Brain pericyte (primary cell): ENCODE measurements around the gene MAP2K2.

Source experiments
- DNase-seq: peaks from one replicate; pipeline ENCODE4 v3.0.0-alpha.2; 2012; ENCODE audit warnings: low read depth, low spot score

MAP2K2 gene

GRCh38 chr19:4060621-4061177, 63.2 kb downstream of the MAP2K2 start:
- DNase-seq = no peak

- no peak for DNase-seq
Observed at GRCh38 chr19:4059891-4060620, 63.9 kb downstream of the MAP2K2 start.

- DNase-seq = no peak
Observed at GRCh38 chr19:4059453-4059871, 64.5 kb downstream of the MAP2K2 start.

- no peak for DNase-seq
Observed at GRCh38 chr19:4058693-4059452, 65.0 kb downstream of the MAP2K2 start.

GRCh38 chr19:4057931-4058692, 65.8 kb downstream of the MAP2K2 start:
- DNase-seq = no peak

GRCh38 chr19:4055209-4055552, 68.7 kb downstream of the MAP2K2 start:
- DNase-seq = no peak

GRCh38 chr19:4054441-4055208, 69.3 kb downstream of the MAP2K2 start:
- no peak for DNase-seq

GRCh38 chr19:4053423-4054324, 70.2 kb downstream of the MAP2K2 start:
- DNase-seq = no peak

GRCh38 chr19:4052993-4053422, 70.9 kb downstream of the MAP2K2 start:
- DNase-seq = no peak

- DNase-seq = no peak
Observed at GRCh38 chr19:4052114-4052992, 71.6 kb downstream of the MAP2K2 start.

GRCh38 chr19:4051175-4052101, 72.5 kb downstream of the MAP2K2 start:
- DNase-seq = no peak

- DNase-seq = no peak
Observed at GRCh38 chr19:4049432-4049831, 74.5 kb downstream of the MAP2K2 start.

GRCh38 chr19:4046946-4047683, 76.8 kb downstream of the MAP2K2 start:
- no peak for DNase-seq

- no peak for DNase-seq
Observed at GRCh38 chr19:4046362-4046691, 77.6 kb downstream of the MAP2K2 start.

GRCh38 chr19:4045597-4046361, 78.1 kb downstream of the MAP2K2 start:
- no peak for DNase-seq

- no peak for DNase-seq
Observed at GRCh38 chr19:4044990-4045465, 78.9 kb downstream of the MAP2K2 start.
